GM19467 (cell line): Measurements from ENCODE around the gene ZNF106.

Experiments used
- ATAC-seq: cut with Tn5 transposase; IDR thresholded peaks from one replicate; pipeline ENCODE4 v1.9.1; 2021; ENCODE audit warnings: mild to moderate bottlenecking, moderate library complexity; ENCODE audit not compliant: unreplicated experiment

ZNF106 gene

DNA sequence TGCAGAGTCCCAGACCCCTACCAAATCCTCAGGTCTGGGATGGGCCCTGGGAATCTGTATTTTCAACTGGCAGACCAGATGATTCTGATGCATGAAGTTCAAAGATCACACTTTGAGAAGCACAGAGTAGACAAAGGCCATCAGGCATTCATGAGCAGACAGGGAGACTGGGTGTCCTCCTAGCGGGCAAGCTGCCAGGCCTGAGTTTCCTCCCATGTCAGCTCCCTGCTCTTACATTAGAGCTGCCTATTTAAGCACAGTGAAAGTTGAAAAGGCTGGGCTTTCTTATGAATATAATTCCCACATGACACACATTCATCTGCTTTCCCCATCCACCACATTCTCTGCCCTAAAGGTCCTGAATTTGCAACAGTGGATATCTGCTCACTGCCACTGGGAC, 117.7 kb downstream of the ZNF106 start:
- no peak for ATAC-seq

DNA sequence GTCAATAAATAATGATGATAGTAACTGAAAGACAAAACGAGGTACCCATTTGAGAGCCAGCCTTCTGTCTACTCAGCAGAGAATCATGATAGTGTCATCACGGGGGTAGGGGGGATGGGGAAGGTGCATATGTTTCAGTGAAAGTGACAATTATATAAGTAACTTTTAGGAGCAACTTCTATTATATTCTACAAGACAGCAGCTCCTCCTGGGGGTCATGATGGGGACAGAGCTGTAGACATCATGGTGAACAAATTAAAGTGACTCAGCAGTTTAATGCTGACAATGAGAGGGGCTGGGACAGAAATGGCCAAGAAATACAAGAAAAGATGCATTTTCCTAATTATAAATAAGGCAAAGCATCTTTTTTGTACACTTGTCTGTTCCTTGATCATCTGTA, 119.8 kb downstream of the ZNF106 start:
- no peak for ATAC-seq

- ATAC-seq: no peak
Measured at GRCh38 chr15:42368096-42368495, 122.8 kb downstream of the ZNF106 start.

DNA sequence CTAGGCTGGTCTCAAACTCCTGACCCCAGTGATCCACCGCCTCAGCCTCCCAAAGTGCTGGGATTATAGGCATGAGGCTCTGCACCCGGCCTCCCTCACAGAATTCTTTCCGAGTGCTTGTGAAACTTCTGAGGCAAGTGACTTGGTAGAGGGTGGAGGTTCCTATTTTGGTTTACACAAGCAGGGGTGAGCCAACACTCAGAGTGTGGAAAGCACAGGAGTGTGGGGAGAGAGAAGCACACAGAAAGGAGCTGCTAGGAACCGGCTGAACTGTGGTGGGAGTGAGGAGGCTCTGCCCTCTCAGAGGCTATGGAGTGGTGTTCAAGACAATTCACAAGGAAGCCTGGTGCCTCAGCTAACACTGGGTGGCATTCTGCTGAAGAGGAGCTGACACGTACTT, 123.9 kb downstream of the ZNF106 start:
- ATAC-seq: no peak

- no peak for ATAC-seq
Measured at GRCh38 chr15:42365921-42366550, 124.9 kb downstream of the ZNF106 start.

GRCh38 chr15:42364529-42364928, 126.4 kb downstream of the ZNF106 start:
- no peak for ATAC-seq

DNA sequence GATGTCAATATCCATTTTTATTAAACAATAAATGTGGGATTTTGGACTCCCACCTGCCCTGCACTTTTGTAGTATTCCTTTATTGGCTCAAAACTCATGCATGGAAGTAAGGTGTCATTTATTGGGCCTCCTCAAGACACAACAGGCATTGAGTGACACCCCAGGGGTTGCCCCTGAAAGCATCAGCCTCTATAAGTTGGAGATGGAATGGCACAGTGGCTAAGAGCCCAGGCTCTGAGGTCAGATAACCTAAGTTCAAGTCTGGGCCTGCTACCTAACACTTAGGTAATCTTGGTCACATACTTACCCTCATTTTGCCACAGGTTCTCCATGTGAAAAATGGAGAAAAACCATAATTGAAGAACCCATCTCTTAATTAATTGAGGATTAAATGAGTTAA, 127.0 kb downstream of the ZNF106 start:
- ATAC-seq: no peak

- no peak for ATAC-seq
Measured at GRCh38 chr15:42363487-42363886, 127.5 kb downstream of the ZNF106 start.
